ENCODE results near the gene SLC23A2.

SLC23A2 gene

DNA sequence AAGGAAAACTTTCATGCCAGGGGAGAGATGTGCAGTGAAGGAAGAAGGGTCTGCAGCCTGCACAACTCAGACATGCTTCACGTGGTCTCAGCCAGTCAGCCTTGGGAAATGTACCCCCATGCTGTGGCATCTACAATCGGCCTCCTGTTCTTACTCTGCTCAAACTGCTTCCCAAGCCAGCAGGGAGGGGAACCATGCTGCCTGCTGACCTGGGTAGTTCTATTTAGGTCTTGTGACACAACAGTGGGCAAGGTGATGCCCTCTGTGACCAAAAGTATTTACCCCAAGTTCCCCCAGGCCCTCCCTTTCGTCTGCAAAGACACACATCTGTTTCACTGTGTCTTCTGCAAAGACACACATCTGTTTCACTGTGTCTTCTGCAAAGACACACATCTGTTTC, 106.9 kb downstream of the SLC23A2 start:
- H3K36me3 ChIP-seq (replicated peaks) = no peaks in the 10 kb centered on the region
- TF ChIP-seq CTCF (IDR thresholded peaks at IDR 0.05; ENCODE audit: low read depth, low read length, missing control alignments) = no peak
- in situ Hi-C loops (cut with HindIII; ENCODE audit: low pct_ligation_motif_present, low sequenced_read_pairs) = no loop called here

GRCh38 chr20:4893709-4894108, 107.6 kb downstream of the SLC23A2 start:
- Histone ChIP-seq H3K27me3 (replicated peaks) (no peaks in the 10 kb centered on the region), H3K36me3 (replicated peaks) (no peaks in the 10 kb centered on the region), H3K27ac (no peak overlapping the region), H3K4me3 (ENCODE audit: low read depth, low read length) (no peak overlapping the region)
- TF ChIP-seq CTCF (IDR thresholded peaks at IDR 0.05; ENCODE audit: low read depth, low read length, missing control alignments) = no peak
- no peak for DNase-seq
- in situ Hi-C loops (cut with HindIII; ENCODE audit: low pct_ligation_motif_present, low sequenced_read_pairs) = no loop called here

More for the DNA sequence above, 106.9 kb downstream of the SLC23A2 start:
- no peaks in the 10 kb centered on the region for H3K27me3 ChIP-seq (replicated peaks)
- H3K27ac ChIP-seq = no peak overlapping the region
- no peak overlapping the region for H3K4me3 ChIP-seq (ENCODE audit: low read depth, low read length)
- no peak for DNase-seq

GRCh38 chr20:4891997-4892396, 109.3 kb downstream of the SLC23A2 start:
- TF ChIP-seq CTCF (IDR thresholded peaks at IDR 0.05; ENCODE audit: low read depth, low read length, missing control alignments) = no peak
- in situ Hi-C loops (cut with HindIII; ENCODE audit: low pct_ligation_motif_present, low sequenced_read_pairs) = no loop called here
- DNase-seq = no peak
- Histone ChIP-seq H3K27ac (no peak overlapping the region), H3K4me3 (ENCODE audit: low read depth, low read length) (no peak overlapping the region), H3K36me3 (replicated peaks) (no peaks in the 10 kb centered on the region), H3K27me3 (replicated peaks) (no peaks in the 10 kb centered on the region)

- DNase-seq = no peak
- no peaks in the 10 kb centered on the region for H3K36me3 ChIP-seq (replicated peaks)
- no peaks in the 10 kb centered on the region for H3K27me3 ChIP-seq (replicated peaks)
- H3K27ac ChIP-seq = no peak overlapping the region
- H3K4me3 ChIP-seq (ENCODE audit: low read depth, low read length) = no peak overlapping the region
- in situ Hi-C loops (cut with HindIII; ENCODE audit: low pct_ligation_motif_present, low sequenced_read_pairs) = no loop called here
- TF ChIP-seq CTCF (IDR thresholded peaks at IDR 0.05; ENCODE audit: low read depth, low read length, missing control alignments) = no peak
These were observed 110.0 kb downstream of the SLC23A2 start for GRCh38 chr20:4891190-4891763.

- no peaks in the 10 kb centered on the region for H3K36me3 ChIP-seq (replicated peaks)
- TF ChIP-seq CTCF (IDR thresholded peaks at IDR 0.05; ENCODE audit: low read depth, low read length, missing control alignments) = no peak
- DNase-seq = no peak
- no peaks in the 10 kb centered on the region for H3K27me3 ChIP-seq (replicated peaks)
- in situ Hi-C loops (cut with HindIII; ENCODE audit: low pct_ligation_motif_present, low sequenced_read_pairs) = no loop called here
- no peak overlapping the region for H3K4me3 ChIP-seq (ENCODE audit: low read depth, low read length)
- no peak overlapping the region for H3K27ac ChIP-seq
These were observed 111.9 kb downstream of the SLC23A2 start for GRCh38 chr20:4889446-4889845.

DNA sequence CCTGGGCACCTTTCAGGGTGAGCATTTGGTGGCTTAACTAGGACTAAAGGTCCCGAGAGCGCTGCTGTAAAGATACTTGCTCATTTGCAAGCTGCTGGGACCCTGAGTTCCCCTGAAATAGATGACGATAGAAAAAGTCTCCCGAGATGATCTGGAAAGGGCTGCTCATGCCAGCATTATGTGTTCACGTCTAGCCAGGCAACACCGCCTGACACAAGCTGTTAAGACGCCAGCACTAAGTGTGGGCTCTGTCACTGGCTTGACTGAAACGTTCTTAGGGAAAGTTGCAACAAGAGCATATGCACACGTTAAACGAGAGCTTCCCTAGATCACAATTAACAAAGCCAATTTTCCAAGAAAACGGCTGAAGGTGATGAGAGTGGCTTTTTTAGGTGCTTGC, 113.7 kb downstream of the SLC23A2 start:
- no peak for TF ChIP-seq CTCF (IDR thresholded peaks at IDR 0.05; ENCODE audit: low read depth, low read length, missing control alignments)
- Histone ChIP-seq H3K27me3 (replicated peaks) (no peaks in the 10 kb centered on the region), H3K36me3 (replicated peaks) (no peaks in the 10 kb centered on the region), H3K4me3 (ENCODE audit: low read depth, low read length) (no peak overlapping the region), H3K27ac (no peak overlapping the region)
- in situ Hi-C loops (cut with HindIII; ENCODE audit: low pct_ligation_motif_present, low sequenced_read_pairs) = no loop called here
- no peak for DNase-seq
